Activated naive CD4-positive, alpha-beta T cell treated with anti-CD3 and anti-CD28 coated beads for 36 hours (primary cell): Measurements from ENCODE around the gene CAMKV. TPM values are rescaled to one million over a fixed set of nuclear protein-coding genes. Genes with fewer than 3 reads are reported as not detected.

Experiments
- CTCF ChIA-PET: fragments of 350-600 bp; sonication (Branson Sonifier 250); formaldehyde crosslinking; loops from one replicate; lab custom pipeline; 2021; ENCODE audit warnings: antibody characterized with exemption; lab: Charles Lee
- DNase-seq: peaks from one replicate; pipeline ENCODE4 v3.0.0-alpha.2; 2020
- H3K27ac Mint-ChIP-seq: one replicate; pipeline ENCODE4 v1.8.0; 2021; ENCODE audit warnings: mild to moderate bottlenecking, mixed read lengths
- H3K27me3 Mint-ChIP-seq: one replicate; pipeline ENCODE4 v1.8.0; 2021; ENCODE audit warnings: low read depth, mixed read lengths
- H3K36me3 Mint-ChIP-seq: one replicate; pipeline ENCODE4 v1.8.0; 2021; ENCODE audit warnings: low read depth, mixed read lengths
- H3K4me1 Mint-ChIP-seq: one replicate; pipeline ENCODE4 v1.8.0; 2021; ENCODE audit warnings: low read depth, mixed read lengths
- H3K4me3 Mint-ChIP-seq: one replicate; pipeline ENCODE4 v1.8.0; 2021; ENCODE audit warnings: mild to moderate bottlenecking, moderate library complexity, mixed read lengths
- H3K9me3 Mint-ChIP-seq: one replicate; pipeline ENCODE4 v1.8.0; 2021; ENCODE audit warnings: mixed read lengths
- intact Hi-C: fragments of 100-400 bp; cut with micrococcal nuclease; formaldehyde crosslinking; loops from one replicate; pipeline ENCODE4 v1.15.1; 2023
- total RNA-seq, 2 experiments: library from RNA; stranded (reverse); gene quantifications; one replicate each; pipeline ENCODE4 v1.2.3, GENCODE V29; 2021

The CAMKV gene
- total RNA-seq, 2 experiments from 2014 or later = 0.69 to 0.86 TPM

DNA sequence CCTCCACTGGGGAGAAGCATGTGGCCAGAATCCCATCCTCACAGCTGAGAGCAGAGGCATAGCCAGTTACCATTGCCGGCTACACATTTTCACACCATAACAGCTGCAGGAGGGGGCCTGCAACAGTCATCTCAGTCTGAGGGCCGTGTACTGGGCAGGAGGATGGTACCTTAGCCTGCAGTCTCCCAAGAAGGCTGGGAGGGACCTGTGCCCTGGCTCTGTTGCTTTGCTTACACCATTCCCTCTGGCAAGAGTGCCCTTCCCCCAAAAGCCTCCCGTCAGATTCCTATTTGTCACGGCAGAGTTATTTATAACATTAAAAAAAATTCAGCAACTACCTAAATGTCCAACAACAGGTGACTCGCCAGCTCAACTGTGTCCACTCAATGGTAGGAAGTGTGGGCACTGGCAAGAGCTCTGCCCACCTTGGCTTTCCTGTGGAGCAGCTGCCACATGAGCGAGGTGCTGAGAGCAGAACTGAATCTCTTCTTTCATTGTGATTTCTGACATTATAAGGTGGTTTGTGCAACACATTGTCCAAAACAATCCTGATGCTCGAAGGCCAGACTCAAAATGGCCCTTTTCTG is 4.4 kb downstream of the CAMKV start:
- no peak overlapping the region for H3K27ac Mint-ChIP-seq
- no peaks in the 10 kb centered on the region for H3K9me3 Mint-ChIP-seq
- intact Hi-C loops = no loop called here
- no peaks in the 10 kb centered on the region for H3K36me3 Mint-ChIP-seq
- H3K27me3 Mint-ChIP-seq = peaks cover 21% of the 10 kb centered on the region
- no peaks in the 10 kb centered on the region for H3K4me1 Mint-ChIP-seq
- no peak overlapping the region for H3K4me3 Mint-ChIP-seq
- no peak for DNase-seq
- CTCF ChIA-PET = no interaction called here

DNA sequence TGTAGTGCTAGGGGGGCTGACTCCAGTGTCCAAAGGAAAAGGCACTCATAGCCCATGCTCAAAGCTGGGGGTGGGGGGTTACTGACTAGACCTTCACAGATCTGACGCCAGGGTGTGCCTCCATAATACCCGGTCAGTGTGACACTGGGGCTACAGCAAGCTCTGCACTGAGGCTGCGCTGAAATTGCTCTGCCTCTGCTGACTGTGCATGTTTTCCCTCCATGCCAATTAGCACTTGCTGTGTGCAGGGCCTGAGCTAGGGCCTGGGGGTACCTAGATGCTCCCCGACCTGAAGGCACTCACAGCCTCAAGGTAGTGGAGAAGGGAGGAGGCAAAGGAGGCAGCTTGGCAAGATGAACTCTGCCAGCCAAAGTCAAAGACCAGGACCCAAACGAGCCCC is 5.2 kb downstream of the CAMKV start:
- CTCF ChIA-PET = interaction anchor here (0.6 to 3.0 kb wide), 2 partner anchors 25 to 877 kb away, joined by 5 to 13 read pairs; no protein-coding TSS in a partner anchor
- no peaks in the 10 kb centered on the region for H3K4me1 Mint-ChIP-seq
- peaks cover 19% of the 10 kb centered on the region for H3K27me3 Mint-ChIP-seq
- H3K27ac Mint-ChIP-seq = no peak overlapping the region
- H3K4me3 Mint-ChIP-seq = no peak overlapping the region
- no peaks in the 10 kb centered on the region for H3K36me3 Mint-ChIP-seq
- no peak for DNase-seq
- no peaks in the 10 kb centered on the region for H3K9me3 Mint-ChIP-seq
- intact Hi-C loops = no loop called here

DNA sequence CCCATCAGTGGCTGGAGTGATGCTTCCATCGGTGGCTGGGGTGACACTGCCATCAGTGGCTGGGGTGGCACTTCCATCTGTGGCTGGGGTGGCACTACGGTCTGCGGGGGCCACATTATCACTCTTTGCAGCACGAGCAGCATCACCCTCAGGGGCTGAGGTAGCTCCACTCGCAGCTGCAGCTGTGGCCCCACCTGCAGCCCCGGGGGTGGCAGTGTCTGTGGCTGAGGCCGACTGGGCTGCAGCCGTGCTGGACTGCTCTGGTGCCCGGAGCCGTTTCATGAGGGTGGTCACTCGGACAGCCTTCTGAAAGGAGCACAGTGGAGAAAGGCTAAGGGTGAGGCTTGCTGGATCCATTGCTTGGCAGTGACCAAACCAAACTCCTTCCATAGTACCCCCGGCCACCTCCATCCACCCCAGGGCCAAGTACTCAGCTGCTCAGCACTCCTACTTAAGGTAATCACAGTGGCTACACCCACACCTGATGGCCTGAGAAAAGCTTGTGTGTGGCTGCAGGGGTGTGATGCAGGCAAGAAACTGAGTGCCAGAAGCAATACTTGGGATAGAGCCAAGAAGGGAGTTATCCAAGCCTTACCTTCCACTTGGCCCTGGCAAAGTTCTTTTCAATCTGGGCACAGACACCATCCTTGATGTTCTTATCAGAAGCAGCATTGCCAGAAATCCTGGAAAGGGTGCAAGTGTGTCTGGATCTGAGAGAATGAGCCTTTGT is 10.0 kb downstream of the CAMKV start:
- DNase-seq = no peak
- Mint-ChIP-seq H3K27me3 (peaks cover 3% of the 10 kb centered on the region), H3K36me3 (no peaks in the 10 kb centered on the region), H3K27ac (no peak overlapping the region), H3K4me1 (peaks cover 11% of the 10 kb centered on the region), H3K9me3 (no peaks in the 10 kb centered on the region), H3K4me3 (no peak overlapping the region)
- intact Hi-C loops = no loop called here
- CTCF ChIA-PET = interaction anchor here (1.4 kb wide), 1 partner anchor 20 kb away, joined by 4 read pairs; no protein-coding TSS in a partner anchor

DNA sequence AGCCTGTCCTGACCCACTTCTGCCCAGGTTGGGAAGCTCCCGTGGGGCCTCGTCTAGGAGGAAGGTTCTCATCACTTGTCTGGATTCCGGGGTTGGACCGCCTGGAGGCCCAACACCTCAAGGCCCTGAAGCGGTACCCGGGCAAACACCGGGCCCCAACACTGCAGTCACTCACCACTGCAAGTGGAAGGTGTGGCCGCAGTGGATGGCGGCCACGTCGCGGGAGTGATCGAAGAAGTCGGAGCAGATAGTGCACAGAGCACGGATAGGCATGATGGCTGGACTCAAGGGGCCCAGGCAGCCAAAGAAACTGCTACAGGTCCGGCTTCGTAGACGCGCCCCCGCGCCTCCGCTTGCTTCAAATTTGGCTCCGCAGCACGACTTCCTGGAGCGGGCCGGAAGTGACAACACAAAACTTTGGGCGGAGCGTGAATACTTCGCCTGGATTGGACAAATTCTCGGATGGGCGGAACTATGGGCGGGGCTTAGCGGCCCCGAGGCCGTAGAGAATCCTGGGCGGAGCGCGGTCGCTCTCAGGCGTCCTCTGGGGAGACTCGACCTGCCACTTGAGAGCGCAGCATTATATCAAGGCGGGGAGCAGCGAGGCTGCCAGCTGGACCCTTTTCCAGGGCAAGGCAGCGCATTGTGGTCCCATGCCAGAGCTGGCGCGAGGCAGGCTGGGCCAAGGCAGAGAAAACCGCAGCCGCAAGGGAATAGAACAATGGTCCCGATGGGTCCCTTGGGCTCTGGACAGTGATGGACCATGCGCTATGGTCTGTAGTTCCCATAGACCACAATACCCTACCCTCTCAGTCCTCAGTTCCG is 13.3 kb downstream of the CAMKV start, which contains the start of gene TRAIP:
Gene TRAIP, minus strand, starts transcription at position 384 of the 825 bp plus-strand sequence. Its CDS starts 111 bp downstream, at position 273.
- no peaks in the 10 kb centered on the region for H3K9me3 Mint-ChIP-seq
- H3K4me1 Mint-ChIP-seq = peaks cover 13% of the 10 kb centered on the region
- peaks cover 1% of the 10 kb centered on the region for H3K36me3 Mint-ChIP-seq
- H3K27ac Mint-ChIP-seq = peak within 1 kb of the TSS; percentile 65
- DNase-seq = peak; percentile 97
- H3K27me3 Mint-ChIP-seq = no peaks in the 10 kb centered on the region
- intact Hi-C loops = loop anchor here (1.0 kb wide), 3 partner anchors 48 to 84 kb away; partner anchors contain the start of genes MON1A and RBM6
- H3K4me3 Mint-ChIP-seq = peak within 1 kb of the TSS; percentile 94
- CTCF ChIA-PET = interaction anchor here (1.1 to 1.9 kb wide), 3 partner anchors 17 to 73 kb away, joined by 3 to 9 read pairs (median 4); partner anchors contain the start of gene MON1A

DNA sequence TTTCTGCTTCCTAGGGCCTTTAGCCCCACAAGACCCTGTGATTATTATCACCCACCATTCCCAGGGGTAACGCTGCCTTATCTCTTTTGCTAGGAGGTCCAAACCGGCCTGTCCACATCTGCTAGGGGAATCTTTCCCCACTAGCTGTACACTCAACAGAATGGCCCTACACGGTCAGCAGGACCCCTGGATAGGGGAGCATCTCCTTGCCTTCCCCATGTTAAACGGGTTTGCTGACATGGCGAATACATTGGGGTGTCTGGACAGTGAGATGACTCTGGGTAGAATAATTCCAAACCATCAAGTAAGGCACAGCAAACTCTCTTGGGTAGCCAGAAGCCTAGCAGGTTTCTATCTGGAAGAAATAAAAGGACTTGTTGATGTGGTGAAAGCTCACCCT is 14.0 kb downstream of the CAMKV start:
- CTCF ChIA-PET = interaction anchor here (0.6 to 1.9 kb wide), 4 partner anchors 16 to 759 kb away, joined by 3 to 9 read pairs (median 4); partner anchors contain the start of gene MON1A
- intact Hi-C loops = loop anchor here (1.0 kb wide), 2 partner anchors 74 to 85 kb away; partner anchors contain the start of genes MON1A and RBM6
- H3K4me3 Mint-ChIP-seq = peak overlapping the region; percentile 94
- H3K36me3 Mint-ChIP-seq = peaks cover 1% of the 10 kb centered on the region
- H3K4me1 Mint-ChIP-seq = peaks cover 13% of the 10 kb centered on the region
- DNase-seq = no peak
- H3K27me3 Mint-ChIP-seq = no peaks in the 10 kb centered on the region
- no peaks in the 10 kb centered on the region for H3K9me3 Mint-ChIP-seq
- no peak overlapping the region for H3K27ac Mint-ChIP-seq

DNA sequence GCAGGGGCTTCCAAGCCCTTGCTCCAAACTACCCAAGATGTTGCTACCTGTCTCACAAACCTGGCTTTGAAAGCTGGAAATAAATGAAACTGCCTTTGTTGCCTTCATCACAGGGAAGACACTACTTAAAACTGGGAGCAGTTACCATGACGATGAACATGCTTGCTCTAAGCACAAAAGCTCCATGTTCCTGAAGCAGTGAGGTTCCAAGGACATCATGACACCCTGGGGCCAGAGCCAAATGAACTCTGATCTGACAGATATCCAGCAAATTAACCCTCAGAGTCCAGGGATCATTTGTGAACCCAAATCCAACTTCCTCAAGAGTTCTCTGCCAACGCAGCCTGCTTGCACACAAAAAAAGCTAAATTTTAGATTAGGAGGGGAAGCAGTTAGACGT is 24.0 kb downstream of the CAMKV start:
- H3K4me3 Mint-ChIP-seq = no peak overlapping the region
- H3K27ac Mint-ChIP-seq = no peak overlapping the region
- DNase-seq = no peak
- H3K9me3 Mint-ChIP-seq = no peaks in the 10 kb centered on the region
- H3K36me3 Mint-ChIP-seq = peaks cover 16% of the 10 kb centered on the region
- CTCF ChIA-PET = interaction anchor here (2.5 kb wide), 1 partner anchor 43 kb away, joined by 9 read pairs; the partner anchor contains the start of gene INKA1
- intact Hi-C loops = no loop called here
- no peaks in the 10 kb centered on the region for H3K4me1 Mint-ChIP-seq
- H3K27me3 Mint-ChIP-seq = no peaks in the 10 kb centered on the region

DNA sequence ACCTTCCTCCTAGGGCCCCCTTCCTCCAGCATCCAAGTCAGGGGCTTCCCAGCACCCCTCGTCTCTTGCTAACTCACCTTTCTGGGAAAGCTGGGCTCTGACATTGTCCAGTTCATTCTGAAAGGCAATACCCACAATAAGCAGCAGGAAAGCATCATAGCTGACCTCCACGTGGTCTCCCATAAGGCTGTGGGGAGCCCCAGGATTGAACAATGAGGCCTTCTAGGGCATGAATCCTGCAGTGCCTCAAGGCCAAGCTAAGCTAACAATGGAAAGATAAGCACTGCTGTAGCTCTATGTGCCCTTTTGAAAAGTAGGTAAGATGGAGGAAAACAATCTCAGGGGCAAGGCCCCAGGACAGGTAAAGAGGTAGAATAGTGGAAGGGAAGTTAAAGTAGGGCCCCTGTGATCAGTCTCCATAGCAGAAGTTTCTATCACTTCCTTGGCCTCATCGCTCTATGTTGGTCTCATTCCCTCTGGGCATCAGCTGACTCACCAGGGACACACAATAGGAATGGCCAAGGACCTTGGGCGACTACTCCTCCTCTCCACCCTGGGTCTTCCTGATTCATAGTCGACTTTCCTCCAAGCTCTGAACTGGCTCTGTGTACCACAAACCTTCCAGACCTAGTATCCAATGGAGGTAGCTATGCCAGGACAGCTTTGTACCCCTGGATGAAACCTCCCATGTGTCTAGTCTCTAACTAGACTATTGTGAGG is 25.1 kb downstream of the CAMKV start:
- no peak overlapping the region for H3K27ac Mint-ChIP-seq
- CTCF ChIA-PET = interaction anchor here (0.6 to 2.5 kb wide), 2 partner anchors 42 to 149 kb away, joined by 3 to 9 read pairs; partner anchors contain the start of gene INKA1
- no peak for DNase-seq
- no peaks in the 10 kb centered on the region for H3K4me1 Mint-ChIP-seq
- H3K36me3 Mint-ChIP-seq = peaks cover 16% of the 10 kb centered on the region
- intact Hi-C loops = no loop called here
- no peaks in the 10 kb centered on the region for H3K9me3 Mint-ChIP-seq
- no peaks in the 10 kb centered on the region for H3K27me3 Mint-ChIP-seq
- no peak overlapping the region for H3K4me3 Mint-ChIP-seq

DNA sequence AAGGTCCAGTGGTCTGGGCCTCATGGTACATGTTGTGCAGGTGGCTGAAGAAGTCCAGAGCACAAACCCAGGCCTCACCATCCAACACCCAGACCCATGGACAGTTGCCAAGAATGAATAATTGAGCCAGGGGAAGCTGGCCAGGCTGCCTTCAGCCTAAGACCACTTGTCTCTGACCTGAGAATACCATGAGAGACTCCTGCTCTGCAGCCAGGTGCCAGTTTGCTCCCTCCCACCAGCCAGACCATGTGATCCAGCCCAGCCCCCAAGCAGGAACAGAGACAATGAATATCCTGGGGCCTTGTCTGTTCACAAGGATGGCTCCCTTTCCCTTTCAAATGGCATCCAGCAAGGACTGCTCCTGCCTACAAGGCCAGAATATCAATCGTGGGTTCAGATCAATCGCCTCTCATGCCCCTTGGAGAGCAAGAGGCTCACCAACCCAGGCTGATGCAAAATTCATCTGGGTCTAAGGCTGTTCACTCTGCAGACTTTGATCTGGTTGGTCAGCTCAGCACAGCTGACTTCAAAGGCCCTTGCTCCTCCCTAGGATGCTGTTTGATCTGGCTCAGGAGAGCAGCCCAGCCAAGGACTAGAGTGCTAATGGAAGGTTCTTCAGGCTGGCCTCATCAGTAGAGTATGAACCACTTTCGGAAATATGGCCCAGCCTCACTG is 26.7 kb downstream of the CAMKV start:
- H3K4me1 Mint-ChIP-seq = no peaks in the 10 kb centered on the region
- CTCF ChIA-PET = interaction anchor here (1.2 kb wide), 1 partner anchor 41 kb away, joined by 3 read pairs; no protein-coding TSS in a partner anchor
- no peaks in the 10 kb centered on the region for H3K9me3 Mint-ChIP-seq
- no peak for DNase-seq
- no peak overlapping the region for H3K4me3 Mint-ChIP-seq
- peaks cover 20% of the 10 kb centered on the region for H3K36me3 Mint-ChIP-seq
- H3K27me3 Mint-ChIP-seq = no peaks in the 10 kb centered on the region
- intact Hi-C loops = no loop called here
- H3K27ac Mint-ChIP-seq = no peak overlapping the region

DNA sequence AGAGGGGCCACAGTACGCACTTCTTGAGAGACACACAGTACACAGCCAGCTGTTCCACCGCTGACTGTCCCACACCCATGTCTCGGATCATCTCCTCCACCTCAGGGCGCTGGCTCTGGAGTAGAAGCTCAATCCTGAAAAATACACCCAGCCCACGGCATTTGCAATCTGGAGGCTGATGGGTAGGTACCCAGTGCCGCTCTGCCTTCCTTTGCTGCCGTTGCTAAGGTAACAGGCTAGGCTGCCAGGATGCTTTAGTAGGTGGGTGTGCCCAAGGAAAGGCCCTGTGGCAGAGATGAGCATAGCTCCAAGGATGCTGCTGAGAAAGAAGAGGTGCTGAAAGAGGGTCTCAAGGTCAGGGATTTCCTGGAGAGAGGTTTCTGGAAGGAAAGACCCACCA is 27.9 kb downstream of the CAMKV start:
- CTCF ChIA-PET = interaction anchor here (0.6 to 8.7 kb wide), 4 partner anchors 38 to 702 kb away, joined by 3 to 165 read pairs (median 3); partner anchors contain the start of genes CDHR4 and INKA1
- H3K27ac Mint-ChIP-seq = no peak overlapping the region

DNA sequence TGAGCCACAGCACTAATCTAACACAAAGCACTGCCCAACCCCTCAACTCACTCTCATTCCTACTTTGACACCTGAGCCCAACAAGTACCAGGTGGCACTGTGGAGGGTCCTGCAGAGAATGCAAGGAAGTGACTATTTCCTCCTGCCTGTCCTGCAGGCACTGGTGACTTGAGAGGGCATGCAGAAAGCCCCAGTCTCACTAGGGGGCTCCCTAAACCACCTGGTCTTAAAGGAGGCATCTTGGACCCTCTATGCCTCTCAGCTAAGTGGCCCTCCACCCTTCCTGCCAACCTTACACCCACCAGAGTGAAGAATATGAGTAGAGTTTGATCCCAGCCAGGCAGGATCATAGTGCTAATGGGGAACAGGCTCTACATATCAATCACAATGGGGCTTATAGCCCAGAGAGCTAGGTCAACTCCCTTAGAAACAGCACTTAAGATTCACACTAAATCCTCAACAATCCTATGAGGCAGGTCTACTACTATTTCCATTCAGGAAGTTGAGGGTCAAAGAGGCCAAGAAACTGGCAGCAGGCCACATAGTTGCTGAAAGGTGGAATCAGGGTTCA is 28.5 kb downstream of the CAMKV start:
- CTCF ChIA-PET = interaction anchor here (0.6 to 8.7 kb wide), 6 partner anchors 9 to 702 kb away, joined by 3 to 165 read pairs (median 3); partner anchors contain the start of genes CDHR4 and INKA1
- no peak overlapping the region for H3K27ac Mint-ChIP-seq
- H3K27me3 Mint-ChIP-seq = no peaks in the 10 kb centered on the region
- H3K4me1 Mint-ChIP-seq = no peaks in the 10 kb centered on the region
- DNase-seq = peak; percentile 16
- peaks cover 16% of the 10 kb centered on the region for H3K36me3 Mint-ChIP-seq
- intact Hi-C loops = no loop called here
- H3K9me3 Mint-ChIP-seq = no peaks in the 10 kb centered on the region
- H3K4me3 Mint-ChIP-seq = no peak overlapping the region

More for the DNA sequence above, 27.9 kb downstream of the CAMKV start:
- Mint-ChIP-seq H3K27me3 (no peaks in the 10 kb centered on the region), H3K36me3 (peaks cover 16% of the 10 kb centered on the region), H3K4me3 (no peak overlapping the region), H3K4me1 (no peaks in the 10 kb centered on the region), H3K9me3 (no peaks in the 10 kb centered on the region)
- intact Hi-C loops = no loop called here
- DNase-seq = no peak
